NOMO-1 (cell line): Measurements from ENCODE around the gene PLEKHG3.
A peak's percentile ranks its signal among the peaks of the same experiment; 100 is the strongest.
"Not testable (repeated sequence)": the region's sequence is repeated elsewhere in the genome, so short reads cannot be mapped to it uniquely, and the experiment has no call there.

ENCODE experiments used
- DNase-seq, 2 experiments: peaks; one replicate each; lab custom pipeline; 2025; ENCODE audit not compliant: unreplicated experiment in 2 of 2; lab: John Stamatoyannopoulos, UW

Gene PLEKHG3

GRCh38 chr14:64704143-64704742 lies at the start of gene PLEKHG3:
Gene PLEKHG3 (plus strand): TSS chr14:64704424. CDS start chr14:64727632, 23,208 bp downstream.
- peak in 1 of 2 experiments; percentile 43 for DNase-seq

- peak; percentile 46 to 72 for DNase-seq
Measured at GRCh38 chr14:64654901-64655300, 49.3 kb upstream of the PLEKHG3 start.

GRCh38 chr14:64656986-64657385 lies 47.2 kb upstream of the PLEKHG3 start:
- DNase-seq = peak; percentile 7 to 30

DNA sequence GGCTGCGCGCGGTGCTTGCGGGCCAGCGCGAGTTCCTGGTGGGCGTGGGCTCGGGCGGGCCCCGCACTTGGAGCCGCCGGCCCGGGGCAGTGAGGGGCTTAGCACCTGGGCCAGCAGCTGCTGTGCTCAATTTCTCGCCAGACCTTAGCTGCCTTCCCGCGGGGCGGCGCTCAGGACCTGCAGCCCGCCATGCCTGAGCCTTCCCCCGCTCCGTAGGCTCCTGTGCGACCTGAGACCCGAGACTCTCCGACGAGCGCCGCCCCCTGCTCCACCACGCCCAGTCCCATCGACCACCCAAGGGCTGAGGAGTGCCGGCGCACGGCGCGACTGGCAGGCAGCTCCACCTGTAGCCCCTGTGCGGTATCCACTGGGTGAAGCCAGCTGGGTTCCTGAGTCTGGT lies 46.0 kb upstream of the PLEKHG3 start:
- no peak for DNase-seq

GRCh38 chr14:64658700-64659264 lies 45.4 kb upstream of the PLEKHG3 start:
- DNase-seq = not testable (repeated sequence)

DNA sequence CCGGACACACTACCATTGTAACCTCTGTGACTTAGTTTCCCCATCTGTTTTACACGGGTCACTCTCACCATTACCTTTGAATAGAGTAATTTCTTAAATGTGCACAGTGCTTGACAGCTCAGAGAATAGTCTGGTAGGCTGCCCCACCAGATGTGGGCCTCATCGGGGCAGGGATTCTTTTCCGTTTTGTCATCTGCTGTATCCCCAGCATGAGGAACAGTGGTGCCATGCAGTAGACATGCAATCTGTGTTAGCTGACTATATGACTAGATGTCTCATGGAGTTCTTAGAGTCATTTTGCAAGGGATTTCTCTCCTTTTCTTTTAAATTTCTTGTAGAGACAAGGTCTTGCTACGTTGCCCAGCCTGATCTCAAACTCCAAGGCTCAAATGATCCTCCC lies 44.9 kb upstream of the PLEKHG3 start:
- no peak for DNase-seq

GRCh38 chr14:64663174-64663573 lies 41.0 kb upstream of the PLEKHG3 start:
- no peak for DNase-seq

DNA sequence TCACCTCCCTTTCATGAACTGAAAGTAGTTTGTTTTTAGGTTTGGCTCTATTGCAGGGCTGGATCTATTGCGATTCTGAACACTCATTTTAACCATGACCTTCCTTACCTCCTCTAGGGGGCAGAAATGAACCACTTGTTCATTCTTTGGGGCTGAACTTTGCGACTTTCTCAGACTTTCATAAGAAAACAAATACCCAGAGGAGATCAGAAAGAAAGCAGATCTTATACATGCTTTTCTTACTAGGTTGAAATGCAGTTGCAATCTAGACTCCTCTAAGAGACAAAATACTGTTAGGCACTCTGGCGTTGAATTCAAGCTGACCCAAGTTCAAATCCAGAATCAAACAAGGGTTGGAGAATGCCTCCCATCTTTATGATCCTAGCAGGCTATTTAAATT lies 32.6 kb upstream of the PLEKHG3 start:
- DNase-seq = peak; percentile 66 to 74

GRCh38 chr14:64673316-64673715 lies 30.9 kb upstream of the PLEKHG3 start:
- peak; percentile 56 to 60 for DNase-seq

GRCh38 chr14:64673748-64674147 lies 30.5 kb upstream of the PLEKHG3 start:
- peak; percentile 93 to 97 for DNase-seq

DNA sequence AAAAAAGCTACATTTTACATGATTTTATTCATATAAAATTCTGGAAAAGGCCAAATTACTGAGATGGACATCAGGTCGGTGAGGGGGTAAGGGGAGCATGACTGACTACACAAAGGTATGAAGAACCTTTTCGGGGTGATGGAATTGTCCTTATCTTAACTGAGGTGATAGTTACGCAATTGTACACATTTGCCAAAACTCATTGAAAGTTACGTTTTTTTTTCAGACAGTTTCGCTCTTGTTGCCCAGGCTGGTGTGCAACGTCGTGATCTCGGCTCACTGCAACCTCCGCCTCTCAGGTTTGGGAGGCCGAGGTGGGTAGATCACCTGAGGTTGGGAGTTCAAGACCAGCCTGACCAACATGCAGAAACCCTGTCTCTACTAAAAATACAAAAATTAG lies 29.4 kb upstream of the PLEKHG3 start:
- no peak for DNase-seq

GRCh38 chr14:64675312-64675711 lies 28.9 kb upstream of the PLEKHG3 start:
- DNase-seq = no peak

DNA sequence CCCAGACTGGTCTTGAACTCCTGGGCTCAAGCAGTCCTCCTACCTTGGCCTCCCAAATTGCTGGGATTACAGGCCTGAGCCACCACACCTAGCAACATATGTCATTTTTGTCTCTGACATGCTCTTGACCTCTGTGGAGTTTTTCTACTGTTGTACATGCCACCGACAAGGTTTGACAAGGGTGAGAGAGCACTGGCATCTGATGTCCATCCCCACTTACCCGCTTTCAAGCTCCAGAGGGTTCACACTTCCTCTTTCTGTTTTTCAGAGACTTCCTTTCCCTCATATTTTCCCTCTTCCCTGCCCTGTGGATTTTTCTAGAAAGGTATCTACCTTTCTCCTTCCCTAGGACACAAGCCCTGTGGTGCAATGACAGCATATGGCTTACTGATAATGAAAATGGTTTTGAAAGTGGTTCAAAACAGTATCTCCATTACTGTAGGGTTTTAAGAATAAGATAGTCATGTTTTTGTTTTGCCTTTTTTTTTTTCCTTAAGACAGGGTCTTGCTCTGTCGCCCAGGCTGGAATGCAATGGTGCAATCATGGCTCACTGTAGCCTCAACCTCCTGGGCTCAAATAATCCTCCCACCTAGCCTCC lies 27.7 kb upstream of the PLEKHG3 start:
- DNase-seq = no peak

GRCh38 chr14:64680013-64680713 lies 24.1 kb upstream of the PLEKHG3 start:
- DNase-seq = no peak

- no peak for DNase-seq
Measured at GRCh38 chr14:64680714-64681065, 23.5 kb upstream of the PLEKHG3 start.

DNA sequence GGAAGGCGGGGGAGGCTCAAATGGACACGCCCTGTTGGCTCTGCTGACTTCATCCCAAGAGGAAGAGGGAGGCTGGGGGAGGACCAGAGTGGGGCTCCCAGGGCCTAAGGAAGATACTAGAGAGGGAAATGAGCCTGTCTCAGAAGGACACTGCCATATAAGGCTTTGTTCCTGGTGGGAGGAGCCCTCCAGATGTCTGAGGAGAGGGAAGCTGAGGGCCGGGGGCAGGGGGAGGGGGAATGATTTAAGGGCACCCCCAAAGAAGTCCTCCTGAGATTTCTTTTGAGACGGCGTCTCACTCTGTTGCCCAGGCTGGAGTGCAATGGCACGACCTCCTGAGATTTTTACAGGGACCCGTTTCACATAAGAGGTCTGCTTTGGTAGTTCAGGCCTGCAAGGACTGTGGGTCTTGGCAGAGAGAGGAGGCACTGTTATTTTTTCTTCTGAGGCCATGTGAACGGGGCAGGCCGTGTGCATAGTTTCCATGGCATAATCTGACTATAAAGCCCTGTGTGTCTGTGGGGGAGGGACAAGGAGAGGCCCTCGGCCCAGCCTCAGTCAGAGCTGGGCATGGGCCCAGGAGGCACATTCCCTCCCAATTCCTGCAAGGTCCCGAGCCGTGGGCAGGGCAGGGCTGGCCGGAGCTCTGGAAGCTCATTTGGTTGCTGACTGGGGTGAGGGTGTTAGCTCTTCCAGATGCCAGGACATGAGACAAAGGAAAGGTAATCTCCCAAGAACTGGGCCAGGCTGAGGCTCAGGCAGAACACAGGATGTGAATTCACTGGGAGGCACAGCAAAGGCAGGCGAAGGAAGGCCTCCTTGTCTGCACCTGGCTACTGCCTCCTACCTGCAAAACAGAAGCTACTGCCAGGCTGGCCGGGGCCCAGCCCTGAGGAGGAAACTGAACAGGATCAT lies 22.2 kb upstream of the PLEKHG3 start:
- DNase-seq = no peak

DNA sequence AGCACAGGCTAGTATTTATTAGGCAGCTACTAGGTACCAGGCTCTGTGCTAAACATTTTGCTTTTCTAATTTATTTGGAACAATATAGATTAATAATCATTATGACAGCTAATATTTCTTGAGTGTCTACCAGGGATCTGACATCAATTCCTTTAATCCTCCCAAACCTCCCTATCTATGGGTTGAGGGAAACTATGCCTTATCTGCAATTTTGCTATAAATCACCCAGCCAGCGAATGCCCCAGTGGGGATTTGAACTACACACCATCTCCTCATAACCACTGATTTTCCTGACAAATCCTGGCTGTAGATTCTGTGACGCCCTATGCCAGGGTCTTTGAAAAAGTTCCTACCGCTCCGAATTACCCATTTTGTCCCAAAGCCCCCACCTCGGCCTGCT lies 21.4 kb upstream of the PLEKHG3 start:
- DNase-seq = no peak

- no peak for DNase-seq
Measured at GRCh38 chr14:64683264-64683663, 21.0 kb upstream of the PLEKHG3 start.

GRCh38 chr14:64684091-64684490 lies 20.1 kb upstream of the PLEKHG3 start:
- no peak for DNase-seq

- DNase-seq = no peak
Measured at GRCh38 chr14:64685371-64686281, 18.6 kb upstream of the PLEKHG3 start.
